RWPE1 (cell line): ENCODE measurements around the gene CYB5D1.

Source experiments
- CTCF ChIA-PET: fragments of 350-600 bp; sonication (Branson Sonifier 250); formaldehyde crosslinking; extraction: SDS; loops from one replicate; lab custom pipeline; 2021; lab: Yijun Ruan, JAX
- POLR2A ChIA-PET: fragments of 400-600 bp; formaldehyde crosslinking; extraction: SDS; loops from one replicate; lab custom pipeline; 2020; ENCODE audit warnings: antibody characterized with exemption; ENCODE audit not compliant: low non-redundant PET; lab: Yijun Ruan, JAX
- DNase-seq: peaks from one replicate; pipeline ENCODE4 v3.0.0; 2012; ENCODE audit warnings: low spot score
- H3K27ac ChIP-seq: fragments of 450-650 bp; 2 replicates; pipeline ENCODE4 v1.5.1; 2017
- TF ChIP-seq, protein P1 (sequence below): fragments of 450-650 bp; conservative IDR thresholded peaks from 2 replicates; pipeline ENCODE4 v1.5.1; 2017; ENCODE audit warnings: low read depth, mild to moderate bottlenecking

Gene CYB5D1

DNA sequence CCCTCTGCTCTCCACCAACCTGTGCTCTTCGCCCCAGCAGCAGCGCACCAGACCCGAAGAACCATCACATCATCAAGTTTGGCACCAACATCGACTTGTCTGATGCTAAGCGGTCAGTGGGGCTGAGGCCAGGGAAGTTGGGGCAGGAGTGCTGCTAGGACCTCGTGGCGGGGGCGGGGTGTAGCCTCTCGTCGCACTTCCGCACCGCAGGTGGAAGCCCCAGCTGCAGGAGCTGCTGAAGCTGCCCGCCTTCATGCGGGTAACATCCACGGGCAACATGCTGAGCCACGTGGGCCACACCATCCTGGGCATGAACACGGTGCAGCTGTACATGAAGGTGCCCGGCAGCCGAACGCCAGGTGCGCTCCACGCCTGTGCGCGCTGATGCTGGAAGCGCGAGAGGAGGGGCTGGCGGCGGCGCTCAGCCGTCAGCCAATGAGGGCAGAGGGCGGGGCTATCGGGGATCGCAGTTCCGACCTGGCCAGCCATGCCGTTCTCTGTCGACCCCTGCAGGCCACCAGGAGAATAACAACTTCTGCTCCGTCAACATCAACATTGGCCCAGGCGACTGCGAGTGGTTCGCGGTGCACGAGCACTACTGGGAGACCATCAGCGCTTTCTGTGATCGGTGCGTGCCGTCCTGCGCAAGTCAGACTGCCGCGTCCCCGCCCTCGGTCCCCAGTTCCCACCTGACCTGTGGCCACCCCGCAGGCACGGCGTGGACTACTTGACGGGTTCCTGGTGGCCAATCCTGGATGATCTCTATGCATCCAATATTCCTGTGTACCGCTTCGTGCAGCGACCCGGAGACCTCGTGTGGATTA, 6.2 kb upstream of the CYB5D1 start:
- peak overlapping the region; percentile 94 for H3K27ac ChIP-seq
- DNase-seq, result peak; percentile 83
- POLR2A ChIA-PET, result interaction anchor here (1.5 kb wide), 1 partner anchor 9 kb away, joined by 5 read pairs; no protein-coding TSS in a partner anchor
- CTCF ChIA-PET, result interaction anchor here (0.6 to 1.5 kb wide), 8 partner anchors 13 to 274 kb away, joined by 3 to 5 read pairs (median 4); no protein-coding TSS in a partner anchor
- TF ChIP-seq, protein P1, sequence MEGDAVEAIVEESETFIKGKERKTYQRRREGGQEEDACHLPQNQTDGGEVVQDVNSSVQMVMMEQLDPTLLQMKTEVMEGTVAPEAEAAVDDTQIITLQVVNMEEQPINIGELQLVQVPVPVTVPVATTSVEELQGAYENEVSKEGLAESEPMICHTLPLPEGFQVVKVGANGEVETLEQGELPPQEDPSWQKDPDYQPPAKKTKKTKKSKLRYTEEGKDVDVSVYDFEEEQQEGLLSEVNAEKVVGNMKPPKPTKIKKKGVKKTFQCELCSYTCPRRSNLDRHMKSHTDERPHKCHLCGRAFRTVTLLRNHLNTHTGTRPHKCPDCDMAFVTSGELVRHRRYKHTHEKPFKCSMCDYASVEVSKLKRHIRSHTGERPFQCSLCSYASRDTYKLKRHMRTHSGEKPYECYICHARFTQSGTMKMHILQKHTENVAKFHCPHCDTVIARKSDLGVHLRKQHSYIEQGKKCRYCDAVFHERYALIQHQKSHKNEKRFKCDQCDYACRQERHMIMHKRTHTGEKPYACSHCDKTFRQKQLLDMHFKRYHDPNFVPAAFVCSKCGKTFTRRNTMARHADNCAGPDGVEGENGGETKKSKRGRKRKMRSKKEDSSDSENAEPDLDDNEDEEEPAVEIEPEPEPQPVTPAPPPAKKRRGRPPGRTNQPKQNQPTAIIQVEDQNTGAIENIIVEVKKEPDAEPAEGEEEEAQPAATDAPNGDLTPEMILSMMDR, result peak; percentile 96

DNA sequence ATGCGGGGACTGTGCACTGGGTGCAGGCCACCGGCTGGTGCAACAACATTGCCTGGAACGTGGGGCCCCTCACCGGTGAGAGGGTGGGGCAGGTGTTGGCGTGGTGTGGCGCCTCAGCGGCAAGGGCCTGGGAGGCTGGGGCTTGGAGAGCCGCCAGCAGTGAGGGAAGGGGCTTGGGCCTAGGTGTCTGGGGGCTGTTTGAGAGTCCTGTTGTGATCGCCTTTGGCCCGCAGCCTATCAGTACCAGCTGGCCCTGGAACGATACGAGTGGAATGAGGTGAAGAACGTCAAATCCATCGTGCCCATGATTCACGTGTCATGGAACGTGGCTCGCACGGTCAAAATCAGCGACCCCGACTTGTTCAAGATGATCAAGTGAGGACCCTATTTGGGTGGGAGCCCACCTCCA, 5.5 kb upstream of the CYB5D1 start:
- TF ChIP-seq, protein P1, result no peak
- POLR2A ChIA-PET, result no interaction called here
- no peak for DNase-seq
- CTCF ChIA-PET, result interaction anchor here (0.6 to 1.0 kb wide), 2 partner anchors 20 to 109 kb away, joined by 3 to 5 read pairs; no protein-coding TSS in a partner anchor
- H3K27ac ChIP-seq, result peak overlapping the region; percentile 94

DNA sequence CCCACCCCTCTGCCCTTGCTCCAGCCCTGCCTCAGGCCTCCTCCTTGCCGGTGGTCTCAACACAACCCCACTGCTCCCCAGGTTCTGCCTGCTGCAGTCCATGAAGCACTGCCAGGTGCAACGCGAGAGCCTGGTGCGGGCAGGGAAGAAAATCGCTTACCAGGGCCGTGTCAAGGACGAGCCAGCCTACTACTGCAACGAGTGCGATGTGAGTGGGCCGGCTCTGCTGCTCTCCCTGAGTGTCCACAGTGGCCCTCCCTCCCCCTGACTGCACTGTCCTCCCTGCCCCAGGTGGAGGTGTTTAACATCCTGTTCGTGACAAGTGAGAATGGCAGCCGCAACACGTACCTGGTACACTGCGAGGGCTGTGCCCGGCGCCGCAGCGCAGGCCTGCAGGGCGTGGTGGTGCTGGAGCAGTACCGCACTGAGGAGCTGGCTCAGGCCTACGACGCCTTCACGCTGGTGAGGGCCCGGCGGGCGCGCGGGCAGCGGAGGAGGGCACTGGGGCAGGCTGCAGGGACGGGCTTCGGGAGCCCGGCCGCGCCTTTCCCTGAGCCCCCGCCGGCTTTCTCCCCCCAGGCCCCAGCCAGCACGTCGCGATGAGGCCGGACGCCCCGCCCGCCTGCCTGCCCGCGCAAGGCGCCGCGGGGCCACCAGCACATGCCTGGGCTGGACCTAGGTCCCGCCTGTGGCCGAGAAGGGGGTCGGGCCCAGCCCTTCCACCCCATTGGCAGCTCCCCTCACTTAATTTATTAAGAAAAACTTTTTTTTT, 4.7 kb upstream of the CYB5D1 start:
- CTCF ChIA-PET, result interaction anchor here (0.6 to 0.7 kb wide), 2 partner anchors 18 to 21 kb away, joined by 3 to 5 read pairs; no protein-coding TSS in a partner anchor
- no peak for DNase-seq
- POLR2A ChIA-PET, result no interaction called here
- TF ChIP-seq, protein P1, result no peak
- peak overlapping the region; percentile 94 for H3K27ac ChIP-seq

DNA sequence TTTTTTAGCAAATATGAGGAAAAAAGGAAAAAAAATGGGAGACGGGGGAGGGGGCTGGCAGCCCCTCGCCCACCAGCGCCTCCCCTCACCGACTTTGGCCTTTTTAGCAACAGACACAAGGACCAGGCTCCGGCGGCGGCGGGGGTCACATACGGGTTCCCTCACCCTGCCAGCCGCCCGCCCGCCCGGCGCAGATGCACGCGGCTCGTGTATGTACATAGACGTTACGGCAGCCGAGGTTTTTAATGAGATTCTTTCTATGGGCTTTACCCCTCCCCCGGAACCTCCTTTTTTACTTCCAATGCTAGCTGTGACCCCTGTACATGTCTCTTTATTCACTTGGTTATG, 4.1 kb upstream of the CYB5D1 start:
- ChIA-PET CTCF (interaction anchor here (0.7 kb wide), 1 partner anchor 19 kb away, joined by 5 read pairs; no protein-coding TSS in a partner anchor), POLR2A (no interaction called here)
- TF ChIP-seq, protein P1, result no peak
- H3K27ac ChIP-seq, result peak overlapping the region; percentile 94
- no peak for DNase-seq

DNA sequence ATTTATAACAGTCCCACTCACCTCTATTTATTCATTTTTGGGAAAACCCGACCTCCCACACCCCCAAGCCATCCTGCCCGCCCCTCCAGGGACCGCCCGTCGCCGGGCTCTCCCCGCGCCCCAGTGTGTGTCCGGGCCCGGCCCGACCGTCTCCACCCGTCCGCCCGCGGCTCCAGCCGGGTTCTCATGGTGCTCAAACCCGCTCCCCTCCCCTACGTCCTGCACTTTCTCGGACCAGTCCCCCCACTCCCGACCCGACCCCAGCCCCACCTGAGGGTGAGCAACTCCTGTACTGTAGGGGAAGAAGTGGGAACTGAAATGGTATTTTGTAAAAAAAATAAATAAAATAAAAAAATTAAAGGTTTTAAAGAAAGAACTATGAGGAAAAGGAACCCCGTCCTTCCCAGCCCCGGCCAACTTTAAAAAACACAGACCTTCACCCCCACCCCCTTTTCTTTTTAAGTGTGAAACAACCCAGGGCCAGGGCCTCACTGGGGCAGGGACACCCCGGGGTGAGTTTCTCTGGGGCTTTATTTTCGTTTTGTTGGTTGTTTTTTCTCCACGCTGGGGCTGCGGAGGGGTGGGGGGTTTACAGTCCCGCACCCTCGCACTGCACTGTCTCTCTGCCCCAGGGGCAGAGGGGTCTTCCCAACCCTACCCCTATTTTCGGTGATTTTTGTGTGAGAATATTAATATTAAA, 3.6 kb upstream of the CYB5D1 start:
- TF ChIP-seq, protein P1, result no peak
- POLR2A ChIA-PET, result no interaction called here
- CTCF ChIA-PET, result no interaction called here

More for the DNA sequence above, 3.6 kb upstream of the CYB5D1 start:
- no peak for DNase-seq
- H3K27ac ChIP-seq, result peak overlapping the region; percentile 94
